Neutrophil (primary cell): ENCODE measurements around the gene XPR1.

Source experiments
- H3K27ac ChIP-seq: fragments of 200-600 bp; sonication (generic); 2 replicates; pipeline ENCODE4 v1.5.1; 2016; ENCODE audit warnings: mild to moderate bottlenecking, moderate library complexity
- H3K27me3 ChIP-seq: fragments of 200-600 bp; sonication (generic); 2 replicates; pipeline ENCODE4 v1.6.0; 2016; ENCODE audit warnings: mild to moderate bottlenecking
- H3K36me3 ChIP-seq: fragments of 200-600 bp; sonication (generic); 2 replicates; pipeline ENCODE4 v1.5.1; 2017
- H3K4me1 ChIP-seq, 2 experiments: fragments of 200-600 bp in 1 of 2; sonication (generic) in 1 of 2; 1 replicate in 1 of 2; 2 replicates in 1 of 2; pipeline versions ENCODE4 v1.5.1 to v1.6.1; 2013 to 2016; ENCODE audit warnings: low read depth in 1 of 2, low read length in 1 of 2, mild to moderate bottlenecking in 1 of 2, moderate library complexity in 1 of 2; ENCODE audit not compliant: control insufficient read depth in 1 of 2, insufficient read depth in 1 of 2
- H3K4me3 ChIP-seq, 2 experiments: fragments of 200-600 bp in 1 of 2; sonication (generic) in 1 of 2; 1 replicate in 1 of 2; 2 replicates in 1 of 2; pipeline ENCODE4 v1.5.1; 2013 to 2016; ENCODE audit warnings: low read depth in 1 of 2, low read length in 1 of 2, mild to moderate bottlenecking in 1 of 2, moderate library complexity in 1 of 2
- H3K9me3 ChIP-seq: fragments of 200-600 bp; sonication (generic); 2 replicates; pipeline ENCODE4 v1.5.1; 2016
- CTCF ChIP-seq: fragments of 200-600 bp; sonication (generic); IDR thresholded peaks from 2 replicates; pipeline ENCODE4 v1.5.1; 2016; ENCODE audit warnings: antibody characterized with exemption

Gene XPR1

GRCh38 chr1:180917306-180918065 is 285.7 kb downstream of the XPR1 start:
- Histone ChIP-seq H3K27me3 (peaks cover 47% of the 10 kb centered on the region), H3K27ac (no peak overlapping the region), H3K4me1 (peaks cover 0 to 9% of the 10 kb centered on the region in 2 experiments), H3K36me3 (no peaks in the 10 kb centered on the region), H3K9me3 (no peaks in the 10 kb centered on the region), H3K4me3 (no peak overlapping the region)
- no peak for TF ChIP-seq CTCF

GRCh38 chr1:180918519-180918918 is 286.7 kb downstream of the XPR1 start:
- no peaks in the 10 kb centered on the region for H3K36me3 ChIP-seq

GRCh38 chr1:180919183-180919700 is 287.4 kb downstream of the XPR1 start:
- H3K27me3 ChIP-seq = peaks cover 36% of the 10 kb centered on the region
- TF ChIP-seq CTCF = no peak
- no peaks in the 10 kb centered on the region for H3K36me3 ChIP-seq
- H3K9me3 ChIP-seq = no peaks in the 10 kb centered on the region
- H3K4me1 ChIP-seq = no peaks in the 10 kb centered on the region
- H3K4me3 ChIP-seq = no peak overlapping the region
- no peak overlapping the region for H3K27ac ChIP-seq

More at GRCh38 chr1:180918519-180918918, 286.7 kb downstream of the XPR1 start:
- H3K27me3 ChIP-seq = peaks cover 37% of the 10 kb centered on the region
- no peak overlapping the region for H3K27ac ChIP-seq
- no peaks in the 10 kb centered on the region for H3K9me3 ChIP-seq
- H3K4me3 ChIP-seq = no peak overlapping the region
- no peaks in the 10 kb centered on the region for H3K4me1 ChIP-seq
- TF ChIP-seq CTCF = no peak

- no peaks in the 10 kb centered on the region for H3K4me1 ChIP-seq
- no peaks in the 10 kb centered on the region for H3K36me3 ChIP-seq
- H3K27ac ChIP-seq = no peak overlapping the region
- no peak for TF ChIP-seq CTCF
- peaks cover 30% of the 10 kb centered on the region for H3K27me3 ChIP-seq
- no peaks in the 10 kb centered on the region for H3K9me3 ChIP-seq
- no peak overlapping the region for H3K4me3 ChIP-seq
Observed at GRCh38 chr1:180920193-180920592, 288.4 kb downstream of the XPR1 start.

- H3K36me3 ChIP-seq = no peaks in the 10 kb centered on the region
- no peak overlapping the region for H3K4me3 ChIP-seq
- no peak for TF ChIP-seq CTCF
- H3K27me3 ChIP-seq = peaks cover 28% of the 10 kb centered on the region
- no peaks in the 10 kb centered on the region for H3K9me3 ChIP-seq
- no peak overlapping the region for H3K27ac ChIP-seq
- H3K4me1 ChIP-seq = no peaks in the 10 kb centered on the region
Observed at GRCh38 chr1:180920702-180921101, 288.9 kb downstream of the XPR1 start.
